Astrocyte of the spinal cord (primary cell): ENCODE measurements around the gene EAF1.
"Not testable (repeated sequence)": the region's sequence is repeated elsewhere in the genome, so short reads cannot be mapped to it uniquely, and the experiment has no call there.

Experiments
- DNase-seq: peaks from one replicate; pipeline ENCODE4 v3.0.0; 2011; ENCODE audit warnings: low read depth, low spot score
- H3K4me3 ChIP-seq: 2 replicates; pipeline ENCODE4 v1.5.1; 2011; ENCODE audit warnings: low read depth, mild to moderate bottlenecking, low read length, moderate library complexity
- in situ Hi-C: cut with HindIII; loops from 2 replicates; pipeline ENCODE4 v1.10.0; 2017; ENCODE audit warnings: low sequenced_read_pairs
- TF ChIP-seq, protein P1 (sequence below): IDR thresholded peaks from 2 replicates; pipeline ENCODE4 v1.5.1; 2012; ENCODE audit warnings: low read depth, mild to moderate bottlenecking, low read length, inconsistent platforms

The EAF1 gene

GRCh38 chr3:15409774-15410173 lies 17.6 kb upstream of the EAF1 start:
- in situ Hi-C loops = no loop called here
- DNase-seq = no peak
- TF ChIP-seq, protein P1, sequence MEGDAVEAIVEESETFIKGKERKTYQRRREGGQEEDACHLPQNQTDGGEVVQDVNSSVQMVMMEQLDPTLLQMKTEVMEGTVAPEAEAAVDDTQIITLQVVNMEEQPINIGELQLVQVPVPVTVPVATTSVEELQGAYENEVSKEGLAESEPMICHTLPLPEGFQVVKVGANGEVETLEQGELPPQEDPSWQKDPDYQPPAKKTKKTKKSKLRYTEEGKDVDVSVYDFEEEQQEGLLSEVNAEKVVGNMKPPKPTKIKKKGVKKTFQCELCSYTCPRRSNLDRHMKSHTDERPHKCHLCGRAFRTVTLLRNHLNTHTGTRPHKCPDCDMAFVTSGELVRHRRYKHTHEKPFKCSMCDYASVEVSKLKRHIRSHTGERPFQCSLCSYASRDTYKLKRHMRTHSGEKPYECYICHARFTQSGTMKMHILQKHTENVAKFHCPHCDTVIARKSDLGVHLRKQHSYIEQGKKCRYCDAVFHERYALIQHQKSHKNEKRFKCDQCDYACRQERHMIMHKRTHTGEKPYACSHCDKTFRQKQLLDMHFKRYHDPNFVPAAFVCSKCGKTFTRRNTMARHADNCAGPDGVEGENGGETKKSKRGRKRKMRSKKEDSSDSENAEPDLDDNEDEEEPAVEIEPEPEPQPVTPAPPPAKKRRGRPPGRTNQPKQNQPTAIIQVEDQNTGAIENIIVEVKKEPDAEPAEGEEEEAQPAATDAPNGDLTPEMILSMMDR = no peak
- no peak overlapping the region for H3K4me3 ChIP-seq

- in situ Hi-C loops, H3K4me3 ChIP-seq, DNase-seq: not testable (repeated sequence)
These were observed 16.4 kb upstream of the EAF1 start for GRCh38 chr3:15410966-15411365.

DNA sequence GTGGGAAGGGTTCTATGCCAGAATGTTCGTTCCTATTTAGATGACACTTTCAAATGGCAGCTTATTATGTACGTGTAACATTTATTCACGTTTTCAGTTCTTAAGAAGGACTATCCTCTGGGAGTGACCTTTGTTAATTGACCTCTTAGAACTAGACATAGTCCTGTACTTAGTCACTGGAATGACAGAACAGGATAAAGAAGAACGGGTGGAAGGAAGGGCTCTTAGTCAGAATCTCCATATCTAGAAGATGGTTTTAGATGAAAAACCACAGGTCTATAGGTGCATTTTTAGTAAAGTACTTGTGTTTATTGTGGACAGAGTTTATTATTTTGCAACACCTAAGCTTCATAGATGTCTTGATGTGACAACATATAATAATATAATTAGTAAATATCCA lies 6.5 kb upstream of the EAF1 start:
- TF ChIP-seq, protein P1 = no peak
- H3K4me3 ChIP-seq = no peak overlapping the region
- in situ Hi-C loops = no loop called here
- DNase-seq = no peak

DNA sequence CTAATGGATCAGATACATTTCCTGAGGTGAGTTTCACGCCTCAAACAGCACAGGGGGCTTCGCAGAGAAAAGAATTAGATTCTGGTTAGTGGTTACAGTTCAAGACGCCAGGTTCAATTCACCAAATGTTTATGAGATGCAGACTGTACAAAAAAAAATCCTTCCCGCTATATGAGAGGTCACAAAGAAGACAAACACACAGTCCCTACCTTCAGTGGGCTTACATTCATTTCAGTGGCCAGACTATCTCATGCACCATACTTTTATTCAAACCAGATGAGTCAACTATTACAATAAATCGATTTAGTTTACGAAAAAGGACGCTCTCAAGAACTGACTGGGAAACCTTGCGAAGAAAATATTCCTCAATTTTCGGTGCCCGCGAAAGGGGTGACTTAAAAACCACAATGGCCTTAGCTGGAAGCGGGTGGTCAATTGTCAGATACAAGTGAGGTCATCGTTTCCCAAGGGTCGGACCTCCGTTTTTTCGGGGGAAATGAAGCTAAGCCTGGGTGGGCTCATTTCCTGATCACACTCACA lies 749 bp upstream of the EAF1 start:
- in situ Hi-C loops = no loop called here
- TF ChIP-seq, protein P1 = no peak
- H3K4me3 ChIP-seq = peak overlapping the region; percentile 85
- no peak for DNase-seq

DNA sequence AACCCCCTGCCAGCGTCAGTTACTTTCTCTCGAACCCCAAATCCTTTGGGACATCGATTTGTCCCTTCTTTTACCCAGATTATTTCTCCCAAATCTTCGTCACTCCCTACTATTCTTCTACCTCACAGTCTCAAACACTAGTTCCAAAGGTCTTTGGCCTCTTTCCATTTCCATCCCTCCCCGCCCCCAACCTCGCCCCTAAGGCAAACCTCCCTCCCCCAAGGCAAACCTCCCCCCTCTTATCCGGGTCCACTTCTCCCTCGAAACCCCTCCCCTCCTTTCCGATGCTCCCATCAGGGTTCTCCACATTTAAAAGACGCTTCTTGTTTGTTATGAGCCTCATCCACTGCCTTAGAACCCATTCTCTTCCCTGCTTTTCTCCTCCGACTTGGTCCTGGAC lies 583 bp downstream of the EAF1 start:
- DNase-seq = no peak
- TF ChIP-seq, protein P1 = no peak
- in situ Hi-C loops = no loop called here
- H3K4me3 ChIP-seq = peak overlapping the region; percentile 85

- in situ Hi-C loops = no loop called here
- DNase-seq = peak; percentile 14
- H3K4me3 ChIP-seq = peak overlapping the region; percentile 85
- TF ChIP-seq, protein P1 = no peak
These were observed 1.1 kb downstream of the EAF1 start for GRCh38 chr3:15428539-15428938.

GRCh38 chr3:15429080-15429479 lies 1.7 kb downstream of the EAF1 start:
- in situ Hi-C loops = no loop called here
- DNase-seq = no peak
- TF ChIP-seq, protein P1 = no peak
- H3K4me3 ChIP-seq = peak overlapping the region; percentile 85
